Measurements from ENCODE around the gene KCNT2.

Gene KCNT2

GRCh38 chr1:196590959-196591358, 17.3 kb downstream of the KCNT2 start:
- DNase-seq, result no peak
- no peak for TF ChIP-seq CTCF (IDR thresholded peaks at IDR 0.05; ENCODE audit: low read depth, low read length, missing control alignments)
- no peaks in the 10 kb centered on the region for H3K36me3 ChIP-seq (replicated peaks)
- no peaks in the 10 kb centered on the region for H3K27me3 ChIP-seq (replicated peaks)
- H3K4me3 ChIP-seq (ENCODE audit: low read depth, low read length), result no peak overlapping the region
- H3K27ac ChIP-seq, result no peak overlapping the region
- in situ Hi-C loops (cut with HindIII; ENCODE audit: low pct_ligation_motif_present, low sequenced_read_pairs), result no loop called here

GRCh38 chr1:196590012-196590708, 18.1 kb downstream of the KCNT2 start:
- no peak for TF ChIP-seq CTCF (IDR thresholded peaks at IDR 0.05; ENCODE audit: low read depth, low read length, missing control alignments)
- no peak for DNase-seq
- no peaks in the 10 kb centered on the region for H3K27me3 ChIP-seq (replicated peaks)
- H3K27ac ChIP-seq, result no peak overlapping the region
- in situ Hi-C loops (cut with HindIII; ENCODE audit: low pct_ligation_motif_present, low sequenced_read_pairs), result no loop called here
- H3K4me3 ChIP-seq (ENCODE audit: low read depth, low read length), result no peak overlapping the region
- no peaks in the 10 kb centered on the region for H3K36me3 ChIP-seq (replicated peaks)

- Histone ChIP-seq H3K27ac (no peak overlapping the region), H3K4me3 (ENCODE audit: low read depth, low read length) (no peak overlapping the region), H3K36me3 (replicated peaks) (no peaks in the 10 kb centered on the region), H3K27me3 (replicated peaks) (no peaks in the 10 kb centered on the region)
- no peak for DNase-seq
- in situ Hi-C loops (cut with HindIII; ENCODE audit: low pct_ligation_motif_present, low sequenced_read_pairs), result no loop called here
- TF ChIP-seq CTCF (IDR thresholded peaks at IDR 0.05; ENCODE audit: low read depth, low read length, missing control alignments), result no peak
Measured at GRCh38 chr1:196584696-196585095, 23.5 kb downstream of the KCNT2 start.

GRCh38 chr1:196577386-196577785, 30.9 kb downstream of the KCNT2 start:
- Histone ChIP-seq H3K36me3 (replicated peaks) (no peaks in the 10 kb centered on the region), H3K4me3 (ENCODE audit: low read depth, low read length) (no peak overlapping the region), H3K27ac (no peak overlapping the region), H3K27me3 (replicated peaks) (no peaks in the 10 kb centered on the region)
- TF ChIP-seq CTCF (IDR thresholded peaks at IDR 0.05; ENCODE audit: low read depth, low read length, missing control alignments), result no peak
- DNase-seq, result no peak
- in situ Hi-C loops (cut with HindIII; ENCODE audit: low pct_ligation_motif_present, low sequenced_read_pairs), result no loop called here

GRCh38 chr1:196573226-196573625, 35.0 kb downstream of the KCNT2 start:
- in situ Hi-C loops (cut with HindIII; ENCODE audit: low pct_ligation_motif_present, low sequenced_read_pairs), result no loop called here
- H3K36me3 ChIP-seq (replicated peaks), result no peaks in the 10 kb centered on the region
- no peak overlapping the region for H3K27ac ChIP-seq
- no peak for TF ChIP-seq CTCF (IDR thresholded peaks at IDR 0.05; ENCODE audit: low read depth, low read length, missing control alignments)
- no peak overlapping the region for H3K4me3 ChIP-seq (ENCODE audit: low read depth, low read length)
- H3K27me3 ChIP-seq (replicated peaks), result no peaks in the 10 kb centered on the region
- DNase-seq, result no peak

GRCh38 chr1:196567238-196567637, 41.0 kb downstream of the KCNT2 start:
- Histone ChIP-seq H3K27me3 (replicated peaks) (no peaks in the 10 kb centered on the region), H3K4me3 (ENCODE audit: low read depth, low read length) (no peak overlapping the region), H3K36me3 (replicated peaks) (no peaks in the 10 kb centered on the region), H3K27ac (no peak overlapping the region)
- DNase-seq, result no peak
- TF ChIP-seq CTCF (IDR thresholded peaks at IDR 0.05; ENCODE audit: low read depth, low read length, missing control alignments), result no peak
- in situ Hi-C loops (cut with HindIII; ENCODE audit: low pct_ligation_motif_present, low sequenced_read_pairs), result no loop called here

Data from brain microvascular endothelial cell (primary cell).